OCI-LY7 (cell line): ENCODE measurements around the gene ARHGEF10L. TPM values are rescaled to one million over a fixed set of nuclear protein-coding genes. Genes with fewer than 3 reads are reported as not detected.

Experiments used
- BruUV-seq: library from RNA; stranded (reverse); fragments of 400-500 nt; replicated peaks from 2 replicates; lab custom pipeline; 2021; lab: Mats Ljungman, UMichigan
- CTCF ChIA-PET: fragments of 300-600 bp; sonication (Branson Sonifier 250); formaldehyde crosslinking; loops from one replicate; lab custom pipeline; 2022; ENCODE audit warnings: antibody characterized with exemption; ENCODE audit not compliant: unreplicated experiment; lab: Charles Lee
- POLR2A ChIA-PET: fragments of 300-600 bp; sonication (Branson Sonifier 250); formaldehyde crosslinking; loops from one replicate; lab custom pipeline; 2022; ENCODE audit warnings: antibody characterized with exemption; lab: Charles Lee
- DNase-seq: peaks from one replicate; pipeline ENCODE4 v3.0.0-alpha.2; 2015; ENCODE audit warnings: low spot score
- H2AFZ ChIP-seq: fragments of 200-600 bp; sonication (generic), shearing (Covaris generic); 2 replicates; pipeline ENCODE4 v1.6.1; 2014; ENCODE audit warnings: mild to moderate bottlenecking, antibody characterized with exemption, low read length, moderate library complexity
- H3K27ac ChIP-seq: fragments of 200-600 bp; sonication (generic); 2 replicates; pipeline ENCODE4 v1.5.1; 2014; ENCODE audit warnings: mixed run types, low read depth, mild to moderate bottlenecking, moderate library complexity, low read length, inconsistent platforms; ENCODE audit not compliant: poor library complexity, severe bottlenecking
- H3K36me3 ChIP-seq: fragments of 200-600 bp; sonication (generic); 2 replicates; pipeline ENCODE4 v1.6.1; 2014; ENCODE audit warnings: mild to moderate bottlenecking, antibody characterized with exemption, low read length, moderate library complexity, mixed read lengths; ENCODE audit not compliant: insufficient read depth
- H3K4me1 ChIP-seq: fragments of 200-600 bp; sonication (generic); 2 replicates; pipeline ENCODE4 v1.5.1; 2014; ENCODE audit warnings: mild to moderate bottlenecking, low read length; ENCODE audit not compliant: insufficient read depth, poor library complexity, severe bottlenecking
- H3K4me2 ChIP-seq: fragments of 200-600 bp; sonication (generic); 2 replicates; pipeline ENCODE4 v1.6.1; 2014; ENCODE audit warnings: mild to moderate bottlenecking, low read length
- H3K4me3 ChIP-seq: fragments of 200-600 bp; sonication (generic); 2 replicates; pipeline ENCODE4 v1.5.1; 2014; ENCODE audit warnings: mild to moderate bottlenecking, low read depth, low read length; ENCODE audit not compliant: poor library complexity, severe bottlenecking
- H3K79me2 ChIP-seq: fragments of 200-600 bp; sonication (generic); 2 replicates; pipeline ENCODE4 v1.6.1; 2016; ENCODE audit warnings: low read depth, mild to moderate bottlenecking, low read length, moderate library complexity, mixed read lengths; ENCODE audit not compliant: insufficient read depth
- H3K9me2 ChIP-seq: fragments of 200-600 bp; sonication (generic); 2 replicates; pipeline ENCODE4 v1.6.1; 2016; ENCODE audit warnings: mild to moderate bottlenecking, low read length, mixed read lengths; ENCODE audit not compliant: insufficient read depth
- H3K9me3 ChIP-seq: fragments of 200-600 bp; sonication (generic); 2 replicates; pipeline ENCODE4 v1.6.1; 2014; ENCODE audit warnings: mild to moderate bottlenecking, mixed run types, low read length, mixed read lengths
- H4K20me1 ChIP-seq: fragments of 200-600 bp; sonication (generic); 2 replicates; pipeline ENCODE4 v1.6.1; 2014; ENCODE audit warnings: mild to moderate bottlenecking, antibody characterized with exemption, low read length, moderate library complexity, mixed read lengths; ENCODE audit not compliant: insufficient read depth
- CTCF ChIP-seq: fragments of 200-600 bp; sonication (generic); conservative IDR thresholded peaks from 2 replicates; pipeline ENCODE4 v1.5.1; 2014; ENCODE audit warnings: mild to moderate bottlenecking, antibody characterized with exemption, low read length, moderate library complexity, mixed read lengths
- EZH2phosphoT487 ChIP-seq: fragments of 200-600 bp; sonication (generic); IDR thresholded peaks from 2 replicates; pipeline ENCODE4 v1.6.1; 2018; ENCODE audit warnings: low read depth, borderline replicate concordance, mild to moderate bottlenecking, mixed run types, antibody characterized with exemption, low read length, moderate library complexity, mixed read lengths
- intact Hi-C: fragments of 100-400 bp; cut with micrococcal nuclease; formaldehyde crosslinking; loops from one replicate; pipeline ENCODE4 v1.10.0; 2022; ENCODE audit not compliant: unreplicated experiment
- total RNA-seq, 2 experiments: library from RNA; depleted of rRNA in 1 of 2; stranded (reverse); fragments of >200 nt in 1 of 2; shearing (Covaris generic) in 1 of 2; gene quantifications; 2 replicates each; pipeline ENCODE4 v1.2.3, GENCODE V29; 2014 to 2022

ARHGEF10L gene
- total RNA-seq, 2 experiments from 2014 or later: 2.4 TPM; not detected in 1

- intact Hi-C loops: no loop called here
- CTCF ChIA-PET: no interaction called here
These were observed 110.0 kb downstream of the ARHGEF10L start for GRCh38 chr1:17649371-17650106.

GRCh38 chr1:17653276-17653675 is 113.8 kb downstream of the ARHGEF10L start:
- H3K9me3 ChIP-seq: no peaks in the 10 kb centered on the region
- BruUV-seq: no TSS peak
- intact Hi-C loops: no loop called here
- CTCF ChIA-PET: no interaction called here
- H4K20me1 ChIP-seq: no peaks in the 10 kb centered on the region
- no peaks in the 10 kb centered on the region for H3K36me3 ChIP-seq
- no peaks in the 10 kb centered on the region for H3K79me2 ChIP-seq
- no peak overlapping the region for H3K4me2 ChIP-seq
- no peak for TF ChIP-seq CTCF
- TF ChIP-seq EZH2phosphoT487: no peak
- H3K9me2 ChIP-seq: no peaks in the 10 kb centered on the region
- POLR2A ChIA-PET: no interaction called here
- H2AFZ ChIP-seq: no peak overlapping the region
- no peak overlapping the region for H3K4me3 ChIP-seq
- no peaks in the 10 kb centered on the region for H3K4me1 ChIP-seq
- DNase-seq: no peak
- H3K27ac ChIP-seq: no peak overlapping the region

More at GRCh38 chr1:17649371-17650106, 110.0 kb downstream of the ARHGEF10L start:
- DNase-seq: no peak
- no TSS peak for BruUV-seq
- TF ChIP-seq CTCF (no peak), EZH2phosphoT487 (no peak)
- Histone ChIP-seq H3K4me3 (no peak overlapping the region), H4K20me1 (no peaks in the 10 kb centered on the region), H3K27ac (no peak overlapping the region), H3K79me2 (no peaks in the 10 kb centered on the region), H3K4me1 (no peaks in the 10 kb centered on the region), H2AFZ (no peak overlapping the region), H3K4me2 (no peak overlapping the region), H3K36me3 (no peaks in the 10 kb centered on the region), H3K9me2 (no peaks in the 10 kb centered on the region), H3K9me3 (no peaks in the 10 kb centered on the region)
- POLR2A ChIA-PET: interaction anchor here (0.6 kb wide), 1 partner anchor 170 kb away, joined by 3 read pairs; no protein-coding TSS in a partner anchor

- BruUV-seq: no TSS peak
- Histone ChIP-seq H4K20me1 (no peaks in the 10 kb centered on the region), H3K4me3 (no peak overlapping the region), H3K4me1 (no peaks in the 10 kb centered on the region), H3K4me2 (no peak overlapping the region), H3K79me2 (no peaks in the 10 kb centered on the region), H3K36me3 (no peaks in the 10 kb centered on the region), H3K27ac (no peak overlapping the region), H3K9me3 (no peaks in the 10 kb centered on the region), H3K9me2 (no peaks in the 10 kb centered on the region), H2AFZ (no peak overlapping the region)
- DNase-seq: peak; percentile 45
- intact Hi-C loops: no loop called here
- ChIA-PET POLR2A (no interaction called here), CTCF (no interaction called here)
- no peak for TF ChIP-seq EZH2phosphoT487
- peak; percentile 86 for TF ChIP-seq CTCF
These were observed 114.3 kb downstream of the ARHGEF10L start for GRCh38 chr1:17653728-17654351.
